Caco-2 (cell line): ENCODE results near the gene IGFBP1. TPM values are rescaled to one million over a fixed set of nuclear protein-coding genes. Genes with fewer than 3 reads are reported as not detected.

Experiments
- BruUV-seq: library from RNA; stranded (reverse); fragments of 400-500 nt; replicated peaks from 2 replicates; lab custom pipeline; 2021; lab: Mats Ljungman, UMichigan
- CTCF ChIA-PET: fragments of 300-600 bp; sonication (Branson Sonifier 250); formaldehyde crosslinking; loops from one replicate; lab custom pipeline; 2022; ENCODE audit warnings: antibody characterized with exemption; lab: Charles Lee
- POLR2A ChIA-PET: fragments of 300-600 bp; sonication (Branson Sonifier 250); formaldehyde crosslinking; loops from one replicate; lab custom pipeline; 2022; ENCODE audit warnings: antibody characterized with exemption; lab: Charles Lee
- DNase-seq, 2 experiments: peaks; one replicate each; pipeline versions ENCODE4 v3.0.0 to v3.0.0-alpha.2; 2020 to 2022
- H3K27me3 ChIP-seq: replicated peaks from 2 replicates; pipeline ENCODE4 v1.6.0; 2011; ENCODE audit warnings: low read length; ENCODE audit not compliant: control insufficient read depth, insufficient read depth
- H3K36me3 ChIP-seq: 2 replicates; pipeline ENCODE4 v1.5.1; 2011; ENCODE audit warnings: low read length; ENCODE audit not compliant: control insufficient read depth, insufficient read depth
- H3K4me1 ChIP-seq: fragments of 250-450 bp; sonication (Bioruptor Pico); 2 replicates; pipeline ENCODE4 v1.5.1; 2020; ENCODE audit warnings: mild to moderate bottlenecking
- H3K4me3 ChIP-seq: 2 replicates; pipeline ENCODE4 v1.5.1; 2011; ENCODE audit warnings: low read depth, mild to moderate bottlenecking, control low read depth, low read length
- H3K9me3 ChIP-seq: fragments of 250-450 bp; sonication (Bioruptor Pico); 2 replicates; pipeline ENCODE4 v1.5.1; 2020; ENCODE audit warnings: mild to moderate bottlenecking, moderate library complexity
- H3K27ac Mint-ChIP-seq: one replicate; pipeline ENCODE4 v1.8.0; 2022; ENCODE audit warnings: mixed read lengths; ENCODE audit not compliant: unreplicated experiment
- H3K27me3 Mint-ChIP-seq: one replicate; pipeline ENCODE4 v1.8.0; 2022; ENCODE audit warnings: mixed read lengths; ENCODE audit not compliant: insufficient read depth, unreplicated experiment
- H3K36me3 Mint-ChIP-seq: one replicate; pipeline ENCODE4 v1.8.0; 2022; ENCODE audit warnings: mild to moderate bottlenecking, mixed read lengths; ENCODE audit not compliant: insufficient read depth, unreplicated experiment
- H3K4me1 Mint-ChIP-seq: one replicate; pipeline ENCODE4 v1.8.0; 2022; ENCODE audit warnings: low read depth, mixed read lengths; ENCODE audit not compliant: unreplicated experiment
- H3K4me3 Mint-ChIP-seq: one replicate; pipeline ENCODE4 v1.8.0; 2022; ENCODE audit warnings: mild to moderate bottlenecking, moderate library complexity, mixed read lengths; ENCODE audit not compliant: unreplicated experiment
- H3K9me3 Mint-ChIP-seq: one replicate; pipeline ENCODE4 v1.8.0; 2022; ENCODE audit warnings: mixed read lengths; ENCODE audit not compliant: unreplicated experiment
- intact Hi-C: fragments of 100-400 bp; cut with micrococcal nuclease; formaldehyde crosslinking; loops from one replicate; pipeline ENCODE4 v1.10.0; 2022; ENCODE audit not compliant: unreplicated experiment
- total RNA-seq: library from RNA; stranded (reverse); gene quantifications from 2 replicates; pipeline ENCODE4 v1.2.3, GENCODE V29; 2022
- TF ChIP-seq, protein P1 (sequence below), 2 experiments: fragments of 200-600 bp in 1 of 2; IDR thresholded peaks; 1 replicate in 1 of 2; 2 replicates in 1 of 2; pipeline versions ENCODE4 v1.5.1 to v1.8.0; 2011 to 2022; ENCODE audit warnings: antibody characterized with exemption in 1 of 2, control low read depth in 1 of 2, inconsistent platforms in 1 of 2, low read depth in 1 of 2, low read length in 1 of 2, mild to moderate bottlenecking in 1 of 2, moderate library complexity in 1 of 2; ENCODE audit not compliant: insufficient read depth in 1 of 2, severe bottlenecking in 1 of 2, unreplicated experiment in 1 of 2

Gene IGFBP1
- total RNA-seq, 1 experiment from 2014 or later: not detected

GRCh38 chr7:45894665-45895062 is 6.4 kb downstream of the IGFBP1 start:
- no peak for DNase-seq
- Mint-ChIP-seq H3K9me3 (no peaks in the 10 kb centered on the region), H3K27ac (no peak overlapping the region), H3K36me3 (no peaks in the 10 kb centered on the region), H3K4me1 (no peaks in the 10 kb centered on the region), H3K27me3 (peaks cover 17% of the 10 kb centered on the region), H3K4me3 (no peak overlapping the region)
- no peaks in the 10 kb centered on the region for H3K27me3 ChIP-seq
- TF ChIP-seq, protein P1, sequence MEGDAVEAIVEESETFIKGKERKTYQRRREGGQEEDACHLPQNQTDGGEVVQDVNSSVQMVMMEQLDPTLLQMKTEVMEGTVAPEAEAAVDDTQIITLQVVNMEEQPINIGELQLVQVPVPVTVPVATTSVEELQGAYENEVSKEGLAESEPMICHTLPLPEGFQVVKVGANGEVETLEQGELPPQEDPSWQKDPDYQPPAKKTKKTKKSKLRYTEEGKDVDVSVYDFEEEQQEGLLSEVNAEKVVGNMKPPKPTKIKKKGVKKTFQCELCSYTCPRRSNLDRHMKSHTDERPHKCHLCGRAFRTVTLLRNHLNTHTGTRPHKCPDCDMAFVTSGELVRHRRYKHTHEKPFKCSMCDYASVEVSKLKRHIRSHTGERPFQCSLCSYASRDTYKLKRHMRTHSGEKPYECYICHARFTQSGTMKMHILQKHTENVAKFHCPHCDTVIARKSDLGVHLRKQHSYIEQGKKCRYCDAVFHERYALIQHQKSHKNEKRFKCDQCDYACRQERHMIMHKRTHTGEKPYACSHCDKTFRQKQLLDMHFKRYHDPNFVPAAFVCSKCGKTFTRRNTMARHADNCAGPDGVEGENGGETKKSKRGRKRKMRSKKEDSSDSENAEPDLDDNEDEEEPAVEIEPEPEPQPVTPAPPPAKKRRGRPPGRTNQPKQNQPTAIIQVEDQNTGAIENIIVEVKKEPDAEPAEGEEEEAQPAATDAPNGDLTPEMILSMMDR (IDR thresholded peaks at IDR 0.05; ENCODE audit: insufficient read depth in 1 of 2, low read depth in 1 of 2, low read length in 1 of 2, severe bottlenecking in 1 of 2, unreplicated experiment in 1 of 2): no peak
- H3K4me3 ChIP-seq: no peak overlapping the region
- ChIA-PET CTCF (no interaction called here), POLR2A (no interaction called here)
- H3K4me1 ChIP-seq: no peaks in the 10 kb centered on the region
- no peaks in the 10 kb centered on the region for H3K36me3 ChIP-seq
- H3K9me3 ChIP-seq: no peaks in the 10 kb centered on the region
- BruUV-seq: no TSS peak
- intact Hi-C loops: no loop called here

DNA sequence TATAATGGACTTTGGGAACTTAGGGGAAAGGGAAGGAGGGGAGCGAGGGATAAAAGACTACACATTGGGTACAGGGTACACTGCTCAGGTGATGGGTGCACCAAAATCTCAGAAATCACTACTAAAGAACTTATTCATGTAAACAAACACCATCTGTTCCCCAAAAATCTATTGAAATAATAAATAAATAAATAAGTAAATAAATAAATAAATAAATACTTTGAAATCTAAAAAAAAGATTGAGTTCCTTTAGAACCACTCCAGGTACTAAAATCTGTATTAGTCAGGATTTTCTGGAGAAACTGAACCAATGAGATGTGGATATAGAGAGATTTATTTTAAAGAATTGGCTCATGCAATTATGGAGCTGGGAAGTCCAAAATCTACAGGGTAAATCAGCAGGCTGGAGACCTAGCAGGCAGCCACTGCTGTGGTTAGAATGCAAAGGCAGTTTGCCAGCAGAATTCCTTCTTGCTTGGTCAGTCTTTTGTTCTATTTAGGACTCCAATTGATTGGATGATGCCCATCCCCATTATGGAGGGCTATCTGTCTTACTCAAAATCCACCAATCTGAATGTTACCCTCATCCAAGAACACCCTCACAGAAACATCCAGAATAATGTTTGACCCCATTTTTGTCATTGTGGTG is 8.9 kb downstream of the IGFBP1 start:
- intact Hi-C loops: no loop called here
- Mint-ChIP-seq H3K4me3 (no peak overlapping the region), H3K36me3 (no peaks in the 10 kb centered on the region), H3K4me1 (no peaks in the 10 kb centered on the region), H3K27me3 (peaks cover 11% of the 10 kb centered on the region), H3K9me3 (no peaks in the 10 kb centered on the region), H3K27ac (no peak overlapping the region)
- TF ChIP-seq, protein P1 (IDR thresholded peaks at IDR 0.05; ENCODE audit: insufficient read depth in 1 of 2, low read depth in 1 of 2, low read length in 1 of 2, severe bottlenecking in 1 of 2, unreplicated experiment in 1 of 2): no peak
- no TSS peak for BruUV-seq
- H3K4me1 ChIP-seq: no peaks in the 10 kb centered on the region
- CTCF ChIA-PET: no interaction called here
- H3K9me3 ChIP-seq: no peaks in the 10 kb centered on the region
- H3K4me3 ChIP-seq: no peak overlapping the region
- no peak for DNase-seq
- POLR2A ChIA-PET: no interaction called here
- no peaks in the 10 kb centered on the region for H3K27me3 ChIP-seq
- H3K36me3 ChIP-seq: no peaks in the 10 kb centered on the region

- POLR2A ChIA-PET: no interaction called here
- H3K4me1 Mint-ChIP-seq: no peaks in the 10 kb centered on the region
These were observed 9.9 kb downstream of the IGFBP1 start for GRCh38 chr7:45898222-45898621.

More at GRCh38 chr7:45898222-45898621, 9.9 kb downstream of the IGFBP1 start:
- Mint-ChIP-seq H3K27me3 (peaks cover 11% of the 10 kb centered on the region), H3K27ac (no peak overlapping the region), H3K36me3 (no peaks in the 10 kb centered on the region), H3K9me3 (no peaks in the 10 kb centered on the region), H3K4me3 (no peak overlapping the region)
- intact Hi-C loops: no loop called here
- no peak for DNase-seq
- Histone ChIP-seq H3K4me3 (no peak overlapping the region), H3K9me3 (no peaks in the 10 kb centered on the region), H3K4me1 (no peaks in the 10 kb centered on the region), H3K27me3 (no peaks in the 10 kb centered on the region), H3K36me3 (no peaks in the 10 kb centered on the region)
- CTCF ChIA-PET: no interaction called here
- no TSS peak for BruUV-seq
- TF ChIP-seq, protein P1 (IDR thresholded peaks at IDR 0.05; ENCODE audit: insufficient read depth in 1 of 2, low read depth in 1 of 2, low read length in 1 of 2, severe bottlenecking in 1 of 2, unreplicated experiment in 1 of 2): no peak
